Osteoblast (primary cell): ENCODE results near the gene S100A10. TPM values are rescaled to one million over a fixed set of nuclear protein-coding genes. Genes with fewer than 3 reads are reported as not detected.

Source experiments
- DNase-seq: peaks from one replicate; pipeline ENCODE4 v3.0.0; 2011; ENCODE audit warnings: low spot score, mixed read lengths; ENCODE audit not compliant: insufficient read length; ENCODE audit errors: missing footprints
- H2AFZ ChIP-seq: 2 replicates; pipeline ENCODE4 v1.6.0; 2011; ENCODE audit warnings: mild to moderate bottlenecking, low read length
- H3K27ac ChIP-seq: 2 replicates; pipeline ENCODE4 v1.5.1; 2011; ENCODE audit warnings: mild to moderate bottlenecking, low read depth, low read length, moderate library complexity
- H3K27me3 ChIP-seq: 2 replicates; pipeline ENCODE4 v1.6.0; 2012; ENCODE audit warnings: mild to moderate bottlenecking, control low read depth, inconsistent platforms, low read length, moderate library complexity; ENCODE audit not compliant: insufficient read depth
- H3K36me3 ChIP-seq: 2 replicates; pipeline ENCODE4 v1.5.1; 2011; ENCODE audit warnings: mild to moderate bottlenecking, low read length, control low read depth, moderate library complexity; ENCODE audit not compliant: insufficient read depth
- H3K4me1 ChIP-seq: 2 replicates; pipeline ENCODE4 v1.5.1; 2011; ENCODE audit warnings: mild to moderate bottlenecking, low read length, control low read depth, moderate library complexity; ENCODE audit not compliant: insufficient read depth
- H3K4me2 ChIP-seq: 2 replicates; pipeline ENCODE4 v1.6.0; 2011; ENCODE audit warnings: mild to moderate bottlenecking, low read length; ENCODE audit not compliant: insufficient read depth
- H3K4me3 ChIP-seq: fragments of 200-600 bp; sonication (generic); 3 replicates; pipeline ENCODE4 v1.5.1; 2012; ENCODE audit warnings: mild to moderate bottlenecking, low read length, inconsistent platforms; ENCODE audit not compliant: insufficient read depth
- H3K79me2 ChIP-seq: 2 replicates; pipeline ENCODE4 v1.6.0; 2012; ENCODE audit warnings: mild to moderate bottlenecking, low read length, control low read depth, inconsistent platforms; ENCODE audit not compliant: insufficient read depth
- H3K9me3 ChIP-seq: 2 replicates; pipeline ENCODE4 v1.5.1; 2011; ENCODE audit warnings: low read depth, low read length, control low read depth
- H4K20me1 ChIP-seq: 2 replicates; pipeline ENCODE4 v1.6.0; 2012; ENCODE audit warnings: mild to moderate bottlenecking, low read length, control low read depth; ENCODE audit not compliant: insufficient read depth
- total RNA-seq: library from RNA; depleted of rRNA; stranded (reverse); fragments of >200 nt; gene quantifications from 2 replicates; pipeline ENCODE4 v1.2.3, GENCODE V29; 2012
- TF ChIP-seq, protein P1 (sequence below): IDR thresholded peaks from 2 replicates; pipeline ENCODE4 v1.5.1; 2011; ENCODE audit warnings: mild to moderate bottlenecking, low read depth, low read length, moderate library complexity; ENCODE audit errors: extremely low read depth

S100A10 gene
- total RNA-seq, 1 donor, result 116 TPM

GRCh38 chr1:151960780-151961513 lies 32.7 kb downstream of the S100A10 start:
- no peak overlapping the region for H3K4me2 ChIP-seq
- H3K79me2 ChIP-seq, result no peaks in the 10 kb centered on the region
- H3K27ac ChIP-seq, result no peak overlapping the region
- no peaks in the 10 kb centered on the region for H4K20me1 ChIP-seq
- no peaks in the 10 kb centered on the region for H3K9me3 ChIP-seq
- no peak overlapping the region for H3K4me3 ChIP-seq
- no peak for DNase-seq
- TF ChIP-seq, protein P1, sequence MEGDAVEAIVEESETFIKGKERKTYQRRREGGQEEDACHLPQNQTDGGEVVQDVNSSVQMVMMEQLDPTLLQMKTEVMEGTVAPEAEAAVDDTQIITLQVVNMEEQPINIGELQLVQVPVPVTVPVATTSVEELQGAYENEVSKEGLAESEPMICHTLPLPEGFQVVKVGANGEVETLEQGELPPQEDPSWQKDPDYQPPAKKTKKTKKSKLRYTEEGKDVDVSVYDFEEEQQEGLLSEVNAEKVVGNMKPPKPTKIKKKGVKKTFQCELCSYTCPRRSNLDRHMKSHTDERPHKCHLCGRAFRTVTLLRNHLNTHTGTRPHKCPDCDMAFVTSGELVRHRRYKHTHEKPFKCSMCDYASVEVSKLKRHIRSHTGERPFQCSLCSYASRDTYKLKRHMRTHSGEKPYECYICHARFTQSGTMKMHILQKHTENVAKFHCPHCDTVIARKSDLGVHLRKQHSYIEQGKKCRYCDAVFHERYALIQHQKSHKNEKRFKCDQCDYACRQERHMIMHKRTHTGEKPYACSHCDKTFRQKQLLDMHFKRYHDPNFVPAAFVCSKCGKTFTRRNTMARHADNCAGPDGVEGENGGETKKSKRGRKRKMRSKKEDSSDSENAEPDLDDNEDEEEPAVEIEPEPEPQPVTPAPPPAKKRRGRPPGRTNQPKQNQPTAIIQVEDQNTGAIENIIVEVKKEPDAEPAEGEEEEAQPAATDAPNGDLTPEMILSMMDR, result no peak
- no peaks in the 10 kb centered on the region for H3K36me3 ChIP-seq
- no peaks in the 10 kb centered on the region for H3K4me1 ChIP-seq
- H2AFZ ChIP-seq, result no peak overlapping the region
- no peaks in the 10 kb centered on the region for H3K27me3 ChIP-seq

GRCh38 chr1:151958959-151959358 lies 34.7 kb downstream of the S100A10 start:
- Histone ChIP-seq H4K20me1 (no peaks in the 10 kb centered on the region), H3K79me2 (no peaks in the 10 kb centered on the region), H2AFZ (no peak overlapping the region), H3K4me2 (no peak overlapping the region), H3K4me1 (no peaks in the 10 kb centered on the region), H3K27ac (no peak overlapping the region), H3K36me3 (no peaks in the 10 kb centered on the region), H3K27me3 (no peaks in the 10 kb centered on the region), H3K4me3 (no peak overlapping the region), H3K9me3 (no peaks in the 10 kb centered on the region)
- DNase-seq, result no peak
- TF ChIP-seq, protein P1, result no peak

DNA sequence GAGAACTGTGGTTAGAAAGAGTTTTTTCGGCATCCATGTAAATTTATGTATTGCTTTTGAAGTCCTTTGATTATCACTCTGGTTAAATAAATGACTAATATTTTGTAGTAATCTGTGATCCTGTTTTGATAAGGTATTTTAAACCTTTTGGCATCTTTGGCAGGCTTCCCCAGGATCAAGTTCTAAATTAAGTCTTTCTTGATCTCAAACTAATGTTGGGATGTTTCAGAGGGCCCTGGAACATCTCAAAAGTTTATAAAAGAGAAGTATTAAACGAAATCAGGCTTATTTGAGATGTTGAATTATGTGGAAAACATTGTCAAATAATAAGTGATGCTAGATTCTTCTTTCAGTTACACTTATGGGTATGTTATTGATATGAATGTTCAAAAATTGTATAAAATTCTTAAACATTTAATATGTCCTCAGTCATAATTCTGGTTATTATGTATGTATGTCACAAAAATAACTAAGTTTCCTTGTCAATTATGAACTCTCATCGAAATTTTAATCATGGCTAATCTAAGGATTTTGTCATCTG lies 36.6 kb downstream of the S100A10 start:
- Histone ChIP-seq H2AFZ (no peak overlapping the region), H3K4me1 (no peaks in the 10 kb centered on the region), H3K27me3 (no peaks in the 10 kb centered on the region), H3K27ac (no peak overlapping the region), H3K36me3 (no peaks in the 10 kb centered on the region), H3K9me3 (no peaks in the 10 kb centered on the region), H3K4me2 (no peak overlapping the region), H4K20me1 (no peaks in the 10 kb centered on the region), H3K79me2 (no peaks in the 10 kb centered on the region), H3K4me3 (no peak overlapping the region)
- TF ChIP-seq, protein P1, result no peak
- no peak for DNase-seq

DNA sequence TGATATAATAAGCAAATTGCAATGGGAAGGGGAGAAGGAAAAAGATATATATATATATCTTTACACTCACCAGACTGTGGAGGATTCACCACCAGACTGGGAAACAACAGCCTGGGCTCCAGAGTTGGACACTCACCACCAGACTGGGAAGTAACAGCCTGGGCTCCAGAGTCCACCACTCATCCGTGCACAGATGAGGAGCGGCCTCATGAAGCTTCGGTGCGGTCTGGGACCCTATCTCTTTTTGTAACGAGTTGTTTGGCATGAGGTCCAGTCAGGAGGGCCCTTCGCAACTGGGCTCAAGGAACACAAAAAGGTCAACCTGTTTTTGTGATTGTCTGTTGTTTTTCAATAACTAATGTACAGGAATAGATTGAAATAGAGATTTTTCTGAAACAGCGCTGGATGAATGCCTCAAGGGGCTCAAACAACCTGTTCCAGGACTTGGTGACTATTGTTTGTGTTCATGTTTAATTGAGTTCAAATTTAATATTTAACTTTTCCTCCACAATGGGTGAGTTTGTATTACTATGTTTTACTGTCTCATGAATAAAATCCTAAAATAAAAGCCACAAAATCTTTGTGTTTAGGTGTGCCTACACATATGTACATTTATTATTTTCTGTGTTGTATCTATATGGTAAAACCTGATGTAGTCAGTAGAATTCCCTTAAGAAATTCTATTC lies 40.1 kb downstream of the S100A10 start:
- Histone ChIP-seq H3K27ac (no peak overlapping the region), H3K9me3 (no peaks in the 10 kb centered on the region), H3K79me2 (no peaks in the 10 kb centered on the region), H2AFZ (no peak overlapping the region), H3K4me2 (no peak overlapping the region), H4K20me1 (no peaks in the 10 kb centered on the region), H3K4me3 (no peak overlapping the region), H3K4me1 (no peaks in the 10 kb centered on the region), H3K36me3 (no peaks in the 10 kb centered on the region), H3K27me3 (no peaks in the 10 kb centered on the region)
- peak; percentile 36 for DNase-seq
- TF ChIP-seq, protein P1, result no peak
